IMR-90 (cell line): ENCODE data around the gene ARAP1. TPM values are rescaled to one million over a fixed set of nuclear protein-coding genes. Genes with fewer than 3 reads are reported as not detected.

ENCODE experiments used
- ATAC-seq: fragments of 200-7000 bp; cut with Tn5 transposase; 2 replicates; pipeline ENCODE4 v1.9.1; 2020; ENCODE audit warnings: low read depth, mild to moderate bottlenecking, moderate library complexity
- BruUV-seq: library from RNA; stranded (reverse); fragments of 400-500 nt; replicated peaks from 2 replicates; lab custom pipeline; 2021; lab: Mats Ljungman, UMichigan
- CTCF ChIA-PET: fragments of 300-600 bp; formaldehyde crosslinking; extraction: SDS; loops from one replicate; lab custom pipeline; 2021; ENCODE audit warnings: antibody characterized with exemption; lab: Yijun Ruan, JAX
- POLR2A ChIA-PET: fragments of 300-600 bp; sonication (Branson Sonifier 250); formaldehyde crosslinking; loops from one replicate; lab custom pipeline; 2022; ENCODE audit warnings: antibody characterized with exemption; ENCODE audit not compliant: unreplicated experiment; lab: Charles Lee
- DNase-seq: peaks from one replicate; pipeline ENCODE4 v3.0.0; 2013
- H2AFZ ChIP-seq: replicated peaks from 2 replicates; pipeline ENCODE3; 2013; ENCODE audit warnings: low read length, mild to moderate bottlenecking; ENCODE audit not compliant: poor library complexity
- H2AK5ac ChIP-seq: 2 replicates; pipeline ENCODE4 v1.6.1; 2013; ENCODE audit warnings: low read depth, low read length, inconsistent platforms
- H2AK9ac ChIP-seq: replicated peaks from 2 replicates; pipeline ENCODE3; 2013; ENCODE audit warnings: mild to moderate bottlenecking, low read depth, low read length, moderate library complexity; ENCODE audit not compliant: poor library complexity
- H2BK120ac ChIP-seq: 2 replicates; pipeline ENCODE4 v1.6.1; 2013; ENCODE audit warnings: low read depth, low read length, inconsistent platforms
- H2BK15ac ChIP-seq: 3 replicates; pipeline ENCODE4 v1.6.1; 2013; ENCODE audit warnings: low read depth, low read length, inconsistent platforms
- H2BK20ac ChIP-seq: 2 replicates; pipeline ENCODE4 v1.6.1; 2013; ENCODE audit warnings: low read depth, mild to moderate bottlenecking, inconsistent platforms, low read length, moderate library complexity
- H2BK5ac ChIP-seq: 2 replicates; pipeline ENCODE4 v1.6.1; 2013; ENCODE audit warnings: mild to moderate bottlenecking, low read depth, low read length, inconsistent platforms; ENCODE audit not compliant: poor library complexity, severe bottlenecking
- H3K14ac ChIP-seq: replicated peaks from 2 replicates; pipeline ENCODE4 v1.6.1; 2013; ENCODE audit warnings: low read depth, low read length, inconsistent platforms
- H3K18ac ChIP-seq: 2 replicates; pipeline ENCODE4 v1.6.1; 2013; ENCODE audit warnings: low read depth, low read length, control low read depth
- H3K23ac ChIP-seq: 2 replicates; pipeline ENCODE4 v1.6.1; 2013; ENCODE audit warnings: low read depth, low read length, inconsistent platforms
- H3K27ac ChIP-seq: 2 replicates; pipeline ENCODE4 v1.5.1; 2013; ENCODE audit warnings: mild to moderate bottlenecking, control low read depth, low read length; ENCODE audit not compliant: insufficient read depth
- H3K27me3 ChIP-seq: 2 replicates; pipeline ENCODE4 v1.6.1; 2013; ENCODE audit warnings: low read length; ENCODE audit not compliant: control insufficient read depth, insufficient read depth
- H3K36me3 ChIP-seq: 2 replicates; pipeline ENCODE4 v1.6.1; 2013; ENCODE audit warnings: low read length, mixed read lengths; ENCODE audit not compliant: control insufficient read depth, insufficient read depth
- H3K4ac ChIP-seq: 2 replicates; pipeline ENCODE4 v1.6.1; 2013; ENCODE audit warnings: low read depth, low read length, inconsistent platforms
- H3K4me1 ChIP-seq: 2 replicates; pipeline ENCODE4 v1.6.1; 2013; ENCODE audit warnings: low read length, mixed read lengths; ENCODE audit not compliant: control insufficient read depth, insufficient read depth
- H3K4me2 ChIP-seq: 2 replicates; pipeline ENCODE4 v1.6.1; 2013; ENCODE audit warnings: low read depth, mild to moderate bottlenecking, control low read depth, low read length, moderate library complexity
- H3K4me3 ChIP-seq: 2 replicates; pipeline ENCODE4 v1.5.1; 2013; ENCODE audit warnings: low read depth, mild to moderate bottlenecking, control low read depth, low read length, moderate library complexity; ENCODE audit not compliant: insufficient read depth
- H3K56ac ChIP-seq: 2 replicates; pipeline ENCODE4 v1.6.1; 2013; ENCODE audit warnings: low read length, inconsistent platforms; ENCODE audit not compliant: insufficient read depth; ENCODE audit errors: extremely low read depth
- H3K79me1 ChIP-seq, 2 experiments: 2 replicates each; pipeline ENCODE4 v1.6.1; 2013; ENCODE audit warnings: low read length in 2 of 2, inconsistent platforms in 1 of 2, low read depth in 1 of 2
- H3K9ac ChIP-seq: 2 replicates; pipeline ENCODE4 v1.6.1; 2013; ENCODE audit warnings: low read depth, low read length, control low read depth
- H3K9me1 ChIP-seq: 2 replicates; pipeline ENCODE4 v1.6.1; 2013; ENCODE audit warnings: low read length, inconsistent platforms; ENCODE audit not compliant: insufficient read depth
- H3K9me3 ChIP-seq: 2 replicates; pipeline ENCODE4 v1.6.1; 2013; ENCODE audit warnings: low read length; ENCODE audit not compliant: control insufficient read depth, insufficient read depth
- H4K20me1 ChIP-seq: 2 replicates; pipeline ENCODE4 v1.6.1; 2013; ENCODE audit warnings: low read length, inconsistent platforms; ENCODE audit not compliant: insufficient read depth
- H4K5ac ChIP-seq: 2 replicates; pipeline ENCODE4 v1.6.1; 2013; ENCODE audit warnings: mild to moderate bottlenecking, low read depth, low read length, control low read depth
- H4K8ac ChIP-seq, 2 experiments: 2 replicates each; pipeline ENCODE4 v1.6.1; 2013; ENCODE audit warnings: low read depth in 2 of 2, low read length in 2 of 2, control low read depth in 1 of 2, inconsistent platforms in 1 of 2
- H4K91ac ChIP-seq: 2 replicates; pipeline ENCODE4 v1.6.1; 2013; ENCODE audit warnings: low read depth, low read length, inconsistent platforms; ENCODE audit not compliant: insufficient read depth
- CEBPB ChIP-seq: IDR thresholded peaks from 2 replicates; pipeline ENCODE4 v1.6.1; 2012; ENCODE audit warnings: low read depth, low read length, improper control_type of control experiment
- CHD1 ChIP-seq: IDR thresholded peaks from 2 replicates; pipeline ENCODE4 v1.6.1; 2012; ENCODE audit warnings: low read depth, low read length, improper control_type of control experiment
- FOS ChIP-seq: fragments of 150-350 bp; IDR thresholded peaks from 2 replicates; pipeline ENCODE4 v1.6.1; 2016; ENCODE audit warnings: low read depth, low read length
- NFE2L2 ChIP-seq: fragments of 150-350 bp; IDR thresholded peaks from 2 replicates; pipeline ENCODE4 v1.6.1; 2016; ENCODE audit warnings: low read depth, mild to moderate bottlenecking, low read length
- RAD21 ChIP-seq: IDR thresholded peaks from 2 replicates; pipeline ENCODE4 v1.6.1; 2012; ENCODE audit warnings: low read length, improper control_type of control experiment
- WGBS, 2 experiments: methylation state at CpG; one replicate each; pipeline versions ENCODE4 v1.1.5 to v1.1.7; 2013; ENCODE audit warnings: missing lambda C conversion rate in 2 of 2; ENCODE audit not compliant: insufficient read length in 1 of 2; ENCODE audit errors: extremely low coverage in 2 of 2; 5-methylcytosine and 5-hydroxymethylcytosine counted together
- dilution Hi-C: fragments of 300-500 bp; cut with HindIII; formaldehyde crosslinking; loops from one replicate; pipeline ENCODE4 v1.14.3; 2018; ENCODE audit warnings: low sequenced_read_pairs; ENCODE audit not compliant: unreplicated experiment
- in situ Hi-C: fragments of 300-500 bp; cut with MboI; formaldehyde crosslinking; loops from 3 replicates; pipeline ENCODE4 v1.14.3; 2019; ENCODE audit warnings: low sequenced_read_pairs, inconsistent platforms, mixed read lengths
- intact Hi-C: fragments of 100-400 bp; cut with micrococcal nuclease; formaldehyde crosslinking; loops from 2 replicates; pipeline ENCODE4 v1.10.0; 2022
- polyA plus RNA-seq, 3 experiments: library from polyadenylated mRNA; depleted of rRNA; stranded (reverse); fragments of >200 nt; gene quantifications; 2 replicates each; pipeline ENCODE4 v1.2.3, GENCODE V29; 2012; ENCODE audit warnings: low replicate concordance in 1 of 3
- total RNA-seq: library from RNA; depleted of rRNA; stranded (reverse); fragments of >200 nt; gene quantifications from 2 replicates; pipeline ENCODE4 v1.2.3, GENCODE V29; 2012

ARAP1 gene
- total and polyA plus RNA-seq, 2 of the 4 experiments (the other 2 are of a cell fraction) = 37.6 to 63.1 TPM

DNA sequence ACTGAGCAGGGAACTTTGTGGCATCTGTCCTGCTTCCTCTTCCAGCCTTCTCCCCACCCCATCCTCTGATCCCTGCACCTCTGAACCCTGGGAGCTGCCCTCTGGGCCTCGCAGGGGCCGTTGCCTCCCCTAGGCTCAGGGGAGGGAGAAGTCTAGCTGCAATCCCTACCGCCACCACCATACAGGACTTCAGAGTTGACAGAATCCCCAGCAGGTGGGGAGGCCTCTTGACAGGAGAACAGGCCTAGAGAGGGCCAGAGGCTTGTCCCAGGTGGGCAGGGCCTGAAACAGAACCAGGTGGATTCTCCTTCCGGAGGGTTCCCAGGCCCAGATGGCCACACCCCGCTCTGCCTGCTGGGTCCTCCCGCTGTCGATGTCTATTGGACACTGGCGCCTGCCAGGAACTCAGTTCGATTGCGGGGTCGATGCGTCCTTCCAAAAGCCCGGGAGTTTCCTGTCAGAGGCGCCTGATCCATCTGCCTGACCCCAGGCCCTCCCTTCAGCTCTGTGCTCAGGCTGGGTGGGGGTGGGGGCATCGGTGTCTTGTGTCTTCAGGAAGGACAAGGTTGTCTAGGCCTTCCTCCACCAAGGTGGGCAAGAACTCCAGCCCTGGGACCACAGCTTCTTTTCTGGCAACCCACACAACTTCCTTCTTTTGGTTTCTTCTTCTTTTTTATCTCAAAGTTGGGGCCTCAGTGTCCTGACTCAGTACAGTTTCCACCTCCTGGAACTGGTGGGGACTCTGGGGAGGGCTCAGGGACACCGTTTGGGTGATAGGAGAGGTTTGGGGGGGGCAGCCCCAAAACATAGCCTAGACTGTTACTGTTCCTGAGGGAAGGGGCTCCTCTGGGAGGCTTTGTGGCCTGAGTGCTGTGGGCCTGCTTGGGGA is 35.3 kb upstream of the ARAP1 start (continued):
- no peak for TF ChIP-seq CHD1

DNA sequence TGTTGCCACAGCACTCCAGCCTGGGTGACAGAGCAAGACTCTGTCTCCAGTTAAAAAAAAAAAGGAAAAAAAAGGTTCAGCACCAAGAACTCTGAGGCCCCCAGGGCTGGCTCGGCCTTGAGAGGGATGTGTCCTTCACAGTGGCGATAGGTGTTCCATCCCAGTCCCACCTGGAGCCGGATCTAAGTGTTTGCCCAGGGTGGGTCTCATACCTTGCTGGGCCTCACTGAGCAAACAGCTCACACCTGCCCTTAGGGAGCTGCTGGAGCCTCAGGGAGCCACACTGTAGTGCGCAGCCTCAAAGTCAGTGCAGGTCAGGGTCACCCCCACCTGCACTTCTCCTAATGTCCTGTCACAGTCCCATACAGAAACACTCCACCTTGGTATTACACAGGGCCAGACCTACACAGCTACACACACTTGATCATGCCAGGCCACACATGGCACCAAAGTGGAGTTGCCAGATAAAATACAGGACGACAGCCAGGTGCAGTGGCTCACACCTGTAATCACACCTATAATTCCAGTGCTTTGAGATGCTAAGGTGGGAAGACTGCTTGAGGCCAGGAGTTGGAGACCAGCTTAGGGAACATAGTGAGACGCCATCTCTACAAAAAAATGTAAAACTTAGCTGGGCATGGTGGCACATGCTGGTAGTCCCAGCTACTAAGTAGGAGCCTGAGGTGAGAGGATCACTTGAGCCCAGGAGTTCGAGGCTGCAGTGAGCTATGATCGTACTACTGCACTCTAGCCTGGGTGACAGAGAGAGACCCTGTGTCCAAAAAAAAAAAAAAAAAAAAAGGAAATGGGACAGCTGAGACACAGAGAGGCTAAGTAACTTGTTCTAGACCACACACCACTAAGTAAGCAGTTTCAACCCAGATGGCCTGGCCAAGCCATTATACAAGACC is 34.4 kb upstream of the ARAP1 start:
- H3K9me3 ChIP-seq = no peaks in the 10 kb centered on the region
- no peak for ATAC-seq
- no peak overlapping the region for H3K56ac ChIP-seq
- intact Hi-C loops = no loop called here
- H3K27ac ChIP-seq = no peak overlapping the region
- dilution Hi-C loops = no loop called here
- no peak overlapping the region for H3K18ac ChIP-seq
- no TSS peak for BruUV-seq
- H2BK15ac ChIP-seq = no peak overlapping the region
- H2BK5ac ChIP-seq = no peak overlapping the region
- no peak overlapping the region for H3K4me2 ChIP-seq
- ChIA-PET POLR2A (no interaction called here), CTCF (interaction anchor here (0.8 kb wide), 1 partner anchor 61 kb away, joined by 3 read pairs; no protein-coding TSS in a partner anchor)
- no peak overlapping the region for H2AK9ac ChIP-seq
- WGBS, 2 experiments = 84% methylated on average over 4 of the region's 8 CpGs; no CpG with 5 or more reads in 1 of the 2 experiments
- H3K9ac ChIP-seq = no peak overlapping the region
- no peak overlapping the region for H2BK20ac ChIP-seq
- no peak overlapping the region for H3K14ac ChIP-seq
- H3K4ac ChIP-seq = no peak overlapping the region
- peaks cover 11% of the 10 kb centered on the region for H3K4me1 ChIP-seq
- H2AFZ ChIP-seq = no peak overlapping the region
- H4K91ac ChIP-seq = no peak overlapping the region
- in situ Hi-C loops = no loop called here
- H3K36me3 ChIP-seq = no peaks in the 10 kb centered on the region
- no peak overlapping the region for H3K4me3 ChIP-seq
- no peak overlapping the region for H2BK120ac ChIP-seq
- no peaks in the 10 kb centered on the region for H4K20me1 ChIP-seq
- no peak for DNase-seq
- peaks cover 11% of the 10 kb centered on the region for H3K9me1 ChIP-seq
- no peak overlapping the region for H3K23ac ChIP-seq
- H3K79me1 ChIP-seq = no peaks in the 10 kb centered on the region
- TF ChIP-seq NFE2L2 = no peak
- TF ChIP-seq FOS = no peak
- no peak for TF ChIP-seq RAD21
- no peak for TF ChIP-seq CEBPB
- H2AK5ac ChIP-seq = no peak overlapping the region; the same call in 1 of the 2 replicates
- no peaks in the 10 kb centered on the region for H3K27me3 ChIP-seq
- no peak overlapping the region for H4K5ac ChIP-seq
- H4K8ac ChIP-seq = no peak overlapping the region
